B cell (primary cell): Measurements from ENCODE around the gene KMT2C. TPM values are rescaled to one million over a fixed set of nuclear protein-coding genes. Genes with fewer than 3 reads are reported as not detected.

Source experiments
- ATAC-seq: fragments of 200-7000 bp; cut with Tn5 transposase; one replicate; pipeline ENCODE4 v1.10.0; 2021; ENCODE audit warnings: low read depth, mild to moderate bottlenecking, moderate number of reproducible peaks, moderate library complexity
- CTCF ChIA-PET: fragments of 350-600 bp; sonication (Branson Sonifier 250); formaldehyde crosslinking; loops from one replicate; lab custom pipeline; 2021; ENCODE audit warnings: antibody characterized with exemption, inconsistent platforms; lab: Charles Lee
- POLR2A ChIA-PET: fragments of 350-600 bp; sonication (Branson Sonifier 250); formaldehyde crosslinking; loops from one replicate; lab custom pipeline; 2021; ENCODE audit warnings: antibody characterized with exemption; lab: Charles Lee
- DNase-seq: peaks from one replicate; pipeline ENCODE4 v3.0.0; 2013
- H2AFZ ChIP-seq: 2 replicates; pipeline ENCODE4 v1.6.1; 2012; ENCODE audit warnings: mild to moderate bottlenecking, low read depth, low read length; ENCODE audit not compliant: insufficient read depth, poor library complexity, severe bottlenecking
- H3K27ac ChIP-seq, 2 donors: 1 replicate in 1 of 2; 2 replicates in 1 of 2; pipeline ENCODE4 v1.5.1; 2012 to 2013; ENCODE audit warnings: low read length in 2 of 2, mild to moderate bottlenecking in 2 of 2, moderate library complexity in 1 of 2
- H3K27me3 ChIP-seq, 4 experiments: fragments of 200-600 bp in 1 of 4; sonication (generic) in 1 of 4; replicated peaks in 1 of 4; 1 replicate in 2 of 4; 2 replicates in 2 of 4; pipeline versions ENCODE4 v1.6.1 to v1.7.0; 2013 to 2016; ENCODE audit warnings: low read length in 3 of 4, mild to moderate bottlenecking in 2 of 4, mixed read lengths in 1 of 4, moderate library complexity in 1 of 4; ENCODE audit not compliant: insufficient read depth in 4 of 4, control insufficient read depth in 3 of 4; ENCODE audit errors: control extremely low read depth in 1 of 4
- H3K36me3 ChIP-seq, 2 experiments: replicated peaks in 1 of 2; 1 replicate in 1 of 2; 2 replicates in 1 of 2; pipeline versions ENCODE4 v1.6.1 to v1.7.1; 2013; ENCODE audit warnings: low read length in 1 of 2; ENCODE audit not compliant: insufficient read depth in 2 of 2, control insufficient read depth in 1 of 2; ENCODE audit errors: control extremely low read depth in 1 of 2, extremely low read depth in 1 of 2
- H3K4me1 ChIP-seq, 2 donors: fragments of 200-600 bp in 1 of 2; sonication (generic) in 1 of 2; 1 replicate in 1 of 2; 2 replicates in 1 of 2; pipeline versions ENCODE4 v1.5.1 to v1.6.1; 2013 to 2017; ENCODE audit warnings: low read length in 2 of 2; ENCODE audit not compliant: control insufficient read depth in 2 of 2, insufficient read depth in 2 of 2
- H3K4me2 ChIP-seq: replicated peaks from 2 replicates; pipeline ENCODE3; 2012; ENCODE audit warnings: mild to moderate bottlenecking, low read depth, low read length; ENCODE audit not compliant: poor library complexity, severe bottlenecking
- H3K4me3 ChIP-seq, 5 experiments: fragments of 200-600 bp in 1 of 5; sonication (generic) in 1 of 5; 1 replicate in 3 of 5; 2 replicates in 2 of 5; pipeline versions ENCODE4 v1.5.1 to v1.7.0; 2011 to 2016; ENCODE audit warnings: low read length in 4 of 5, mild to moderate bottlenecking in 4 of 5, low read depth in 2 of 5, control low read depth in 1 of 5, moderate library complexity in 1 of 5; ENCODE audit not compliant: insufficient read depth in 1 of 5; ENCODE audit errors: control extremely low read depth in 1 of 5, extremely low read depth in 1 of 5
- H3K79me2 ChIP-seq: fragments of 200-600 bp; sonication (generic); one replicate; pipeline ENCODE4 v1.6.0; 2016; ENCODE audit warnings: low read length; ENCODE audit not compliant: control insufficient read depth, insufficient read depth
- H3K9ac ChIP-seq: fragments of 200-600 bp; sonication (generic); 2 replicates; pipeline ENCODE4 v1.6.1; 2017; ENCODE audit warnings: mild to moderate bottlenecking, low read length, moderate library complexity
- H3K9me3 ChIP-seq, 3 donors: one replicate each; pipeline versions ENCODE4 v1.6.1 to v1.7.1; 2013; ENCODE audit warnings: low read length in 2 of 3; ENCODE audit not compliant: control insufficient read depth in 2 of 3, insufficient read depth in 1 of 3; ENCODE audit errors: control extremely low read depth in 1 of 3
- H4K20me1 ChIP-seq: 2 replicates; pipeline ENCODE4 v1.6.0; 2012; ENCODE audit warnings: mild to moderate bottlenecking, low read length; ENCODE audit not compliant: insufficient read depth, control insufficient read depth, poor library complexity, severe bottlenecking
- H3K27ac Mint-ChIP-seq: one replicate; pipeline ENCODE4 v1.8.0; 2021; ENCODE audit warnings: mixed read lengths
- H3K27me3 Mint-ChIP-seq: one replicate; pipeline ENCODE4 v1.8.0; 2021; ENCODE audit warnings: mixed read lengths
- H3K4me1 Mint-ChIP-seq: one replicate; pipeline ENCODE4 v1.8.0; 2021; ENCODE audit warnings: mixed read lengths
- H3K4me3 Mint-ChIP-seq: one replicate; pipeline ENCODE4 v1.8.0; 2021; ENCODE audit warnings: mixed read lengths
- H3K9me3 Mint-ChIP-seq: one replicate; pipeline ENCODE4 v1.8.0; 2022; ENCODE audit warnings: mixed read lengths; ENCODE audit not compliant: insufficient read depth
- CTCF ChIP-seq: fragments of 200-600 bp; IDR thresholded peaks from one replicate; pipeline ENCODE4 v1.8.0; 2022; ENCODE audit warnings: antibody characterized with exemption, mild to moderate bottlenecking
- EZH2 ChIP-seq: IDR thresholded peaks from 2 replicates; pipeline ENCODE4 v1.6.1; 2012; ENCODE audit warnings: borderline replicate concordance, low read depth, mild to moderate bottlenecking, moderate library complexity, low read length; ENCODE audit not compliant: insufficient read depth, poor library complexity, severe bottlenecking
- WGBS: methylation state at CpG from one replicate; pipeline ENCODE4 v1.1.5; 2013; ENCODE audit warnings: missing lambda C conversion rate; ENCODE audit not compliant: insufficient coverage; 5-methylcytosine and 5-hydroxymethylcytosine counted together
- intact Hi-C: fragments of 100-400 bp; cut with micrococcal nuclease; formaldehyde crosslinking; loops from one replicate; pipeline ENCODE4 v1.10.0; 2022
- polyA plus RNA-seq: library from polyadenylated mRNA; depleted of rRNA; stranded (reverse); fragments of >200 nt; gene quantifications from 2 replicates; pipeline ENCODE4 v1.2.3, GENCODE V29; 2012
- small RNA-seq: library from RNA; depleted of rRNA; stranded (forward); fragments of <200 nt; gene quantifications from one replicate; pipeline ENCODE3, GENCODE V24; 2012; ENCODE audit warnings: low replicate concordance, low read depth; ENCODE audit not compliant: insufficient read length
- total RNA-seq, 2 donors: library from RNA; stranded (reverse); fragments of 120-200 nt in 1 of 2; gene quantifications; 1 replicate in 1 of 2; 2 replicates in 1 of 2; pipeline versions ENCODE4 v1.2.3 to v1.2.4, GENCODE V29; 2013 to 2022

Gene KMT2C
- total and polyA plus RNA-seq, 2 donors (not counting 1 experiment from before 2014, with no cell fraction given) = 14.9 to 171 TPM

GRCh38 chr7:152086513-152086912 is 349.3 kb downstream of the KMT2C start:
- no peak overlapping the region for H3K4me3 Mint-ChIP-seq

GRCh38 chr7:152085131-152085530 is 350.7 kb downstream of the KMT2C start:
- Histone ChIP-seq H3K79me2 (peaks cover 5% of the 10 kb centered on the region), H3K27me3 (no peaks in the 10 kb centered on the region), H3K9me3 (peaks cover 2 to 7% (median 7%) of the 10 kb centered on the region in 3 donors), H3K27ac (no peak overlapping the region), H3K36me3 (no peaks in the 10 kb centered on the region), H4K20me1 (no peaks in the 10 kb centered on the region), H3K4me1 (no peaks in the 10 kb centered on the region), H3K4me3 (no peak overlapping the region), H3K9ac (no peak overlapping the region), H2AFZ (no peak overlapping the region), H3K4me2 (no peak overlapping the region)
- ChIA-PET POLR2A (no interaction called here), CTCF (interaction anchor here (0.8 kb wide), 1 partner anchor 9 kb away, joined by 3 read pairs; no protein-coding TSS in a partner anchor)
- WGBS = 100% methylated on average over 1 of the region's 3 CpGs
- no peak overlapping the region for H3K4me3 Mint-ChIP-seq
- no peaks in the 10 kb centered on the region for H3K4me1 Mint-ChIP-seq
- no peak for ATAC-seq
- intact Hi-C loops = no loop called here
- H3K9me3 Mint-ChIP-seq = peaks cover 5% of the 10 kb centered on the region
- TF ChIP-seq CTCF (no peak), EZH2 (no peak)
- DNase-seq = no peak
- H3K27ac Mint-ChIP-seq = no peak overlapping the region
- H3K27me3 Mint-ChIP-seq = no peaks in the 10 kb centered on the region

More at GRCh38 chr7:152086513-152086912, 349.3 kb downstream of the KMT2C start:
- Histone ChIP-seq H2AFZ (no peak overlapping the region), H3K4me2 (no peak overlapping the region), H3K79me2 (peaks cover 6% of the 10 kb centered on the region), H3K9ac (no peak overlapping the region), H3K4me3 (no peak overlapping the region), H3K4me1 (no peaks in the 10 kb centered on the region), H3K36me3 (no peaks in the 10 kb centered on the region), H3K27me3 (no peaks in the 10 kb centered on the region), H4K20me1 (no peaks in the 10 kb centered on the region), H3K9me3 (peaks cover 2 to 7% (median 7%) of the 10 kb centered on the region in 3 donors), H3K27ac (no peak overlapping the region)
- peaks cover 4% of the 10 kb centered on the region for H3K9me3 Mint-ChIP-seq
- H3K27ac Mint-ChIP-seq = no peak overlapping the region
- ChIA-PET CTCF (no interaction called here), POLR2A (interaction anchor here (0.6 kb wide), 1 partner anchor 15 kb away, joined by 5 read pairs; no protein-coding TSS in a partner anchor)
- ATAC-seq = no peak
- no CpG with 5 or more reads among the region's 1 CpG for WGBS
- TF ChIP-seq CTCF = no peak
- no peak for TF ChIP-seq EZH2
- DNase-seq = no peak
- H3K4me1 Mint-ChIP-seq = no peaks in the 10 kb centered on the region
- H3K27me3 Mint-ChIP-seq = no peaks in the 10 kb centered on the region
- intact Hi-C loops = no loop called here

Small RNA genes within 50 kb of the gene (small RNA-seq; reads per million reads assigned to genes)
- gene AC104692.1 (not detected), gene AC104692.2 (not detected), gene RF00019 (not detected)

Other genes starting within 250 kb of the KMT2C start
- gene XRCC2, start 240.1 kb upstream of the KMT2C start, total RNA-seq = 1.2 and 1.5 TPM in 2 replicates
- gene XRCC2, start 240.1 kb upstream of the KMT2C start, polyA plus RNA-seq = 0.36 and 0.66 TPM in 2 replicates